Activated T-cell treated with anti-CD3 and anti-CD28 coated beads, Interleukin-2, amount 50 U/mL, for 4 hours (primary cell): Measurements from ENCODE around the gene MPEG1. TPM values are rescaled to one million over a fixed set of nuclear protein-coding genes. Genes with fewer than 3 reads are reported as not detected.

ENCODE experiments used
- ATAC-seq, 2 donors: fragments of 200-7000 bp; cut with Tn5 transposase; one replicate each; pipeline ENCODE4 v1.10.0; 2021
- DNase-seq: peaks from one replicate; pipeline ENCODE4 v3.0.0-alpha.2; 2020
- H3K27me3 Mint-ChIP-seq: one replicate; pipeline ENCODE4 v1.8.0; 2021; ENCODE audit warnings: low read depth, mixed read lengths
- H3K36me3 Mint-ChIP-seq: one replicate; pipeline ENCODE4 v1.8.0; 2022; ENCODE audit warnings: mixed read lengths; ENCODE audit not compliant: insufficient read depth
- H3K4me1 Mint-ChIP-seq: one replicate; pipeline ENCODE4 v1.8.0; 2021; ENCODE audit warnings: low read depth, mixed read lengths
- H3K4me3 Mint-ChIP-seq: one replicate; pipeline ENCODE4 v1.8.0; 2021; ENCODE audit warnings: mild to moderate bottlenecking, moderate library complexity, mixed read lengths
- H3K9me3 Mint-ChIP-seq: one replicate; pipeline ENCODE4 v1.8.0; 2021; ENCODE audit warnings: mixed read lengths
- total RNA-seq, 3 donors: library from RNA; stranded (reverse); gene quantifications; one replicate each; pipeline ENCODE4 v1.2.1, GENCODE V29; 2021

The MPEG1 gene, protein sequence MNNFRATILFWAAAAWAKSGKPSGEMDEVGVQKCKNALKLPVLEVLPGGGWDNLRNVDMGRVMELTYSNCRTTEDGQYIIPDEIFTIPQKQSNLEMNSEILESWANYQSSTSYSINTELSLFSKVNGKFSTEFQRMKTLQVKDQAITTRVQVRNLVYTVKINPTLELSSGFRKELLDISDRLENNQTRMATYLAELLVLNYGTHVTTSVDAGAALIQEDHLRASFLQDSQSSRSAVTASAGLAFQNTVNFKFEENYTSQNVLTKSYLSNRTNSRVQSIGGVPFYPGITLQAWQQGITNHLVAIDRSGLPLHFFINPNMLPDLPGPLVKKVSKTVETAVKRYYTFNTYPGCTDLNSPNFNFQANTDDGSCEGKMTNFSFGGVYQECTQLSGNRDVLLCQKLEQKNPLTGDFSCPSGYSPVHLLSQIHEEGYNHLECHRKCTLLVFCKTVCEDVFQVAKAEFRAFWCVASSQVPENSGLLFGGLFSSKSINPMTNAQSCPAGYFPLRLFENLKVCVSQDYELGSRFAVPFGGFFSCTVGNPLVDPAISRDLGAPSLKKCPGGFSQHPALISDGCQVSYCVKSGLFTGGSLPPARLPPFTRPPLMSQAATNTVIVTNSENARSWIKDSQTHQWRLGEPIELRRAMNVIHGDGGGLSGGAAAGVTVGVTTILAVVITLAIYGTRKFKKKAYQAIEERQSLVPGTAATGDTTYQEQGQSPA
- under 1 TPM; 0.18 to 0.52 (median 0.18) TPM for total RNA-seq

DNA sequence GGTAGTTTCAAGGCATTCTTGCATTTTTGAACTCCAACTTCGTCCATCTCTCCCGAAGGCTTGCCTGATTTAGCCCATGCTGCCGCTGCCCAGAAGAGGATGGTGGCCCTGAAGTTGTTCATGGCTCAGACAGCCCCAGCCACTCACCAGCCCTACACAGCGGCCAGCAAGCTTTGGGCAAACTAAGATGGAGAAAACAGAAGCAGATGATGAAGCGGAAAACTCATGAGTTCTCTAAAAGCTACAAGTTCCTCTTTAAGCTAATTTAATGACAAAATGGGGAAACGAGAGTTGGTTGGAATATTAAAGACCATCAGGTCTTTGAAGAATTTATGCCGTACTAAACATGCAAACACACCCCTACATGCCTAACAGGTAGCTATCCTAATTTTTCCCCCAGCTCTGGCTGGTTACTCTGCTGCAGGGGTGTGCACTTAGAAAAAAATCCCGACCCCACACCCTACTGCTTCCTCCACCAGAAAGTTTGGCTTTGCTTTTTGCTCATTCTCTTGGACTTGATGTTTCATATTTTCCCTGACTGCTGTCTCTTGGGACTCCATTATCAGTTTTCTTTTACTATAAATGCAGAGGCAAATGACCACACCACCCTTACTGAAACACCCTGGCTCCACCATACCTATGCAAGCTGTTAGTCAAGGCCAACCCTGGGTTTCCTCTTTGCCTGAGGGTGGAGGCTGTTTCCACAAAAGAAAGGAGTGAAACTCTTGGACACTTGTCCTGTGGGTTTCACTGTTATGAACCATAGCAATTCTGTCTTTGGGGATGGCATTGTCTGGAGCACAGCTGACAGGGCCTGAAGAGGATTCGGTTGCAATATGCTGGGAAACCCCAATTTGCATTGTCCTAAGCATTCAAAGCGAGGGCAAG, at the start of gene MPEG1:
Gene MPEG1 (minus strand): TSS at position 184 of the 888 bp plus-strand sequence. CDS start 62 bp downstream, at position 122.
- ATAC-seq (no peak), DNase-seq (no peak)
- Mint-ChIP-seq H3K4me1 (peaks cover 28% of the 10 kb centered on the region), H3K36me3 (no peaks in the 10 kb centered on the region), H3K27me3 (peaks cover 9% of the 10 kb centered on the region), H3K4me3 (peak within 1 kb of the TSS; percentile 46), H3K9me3 (no peaks in the 10 kb centered on the region)

DNA sequence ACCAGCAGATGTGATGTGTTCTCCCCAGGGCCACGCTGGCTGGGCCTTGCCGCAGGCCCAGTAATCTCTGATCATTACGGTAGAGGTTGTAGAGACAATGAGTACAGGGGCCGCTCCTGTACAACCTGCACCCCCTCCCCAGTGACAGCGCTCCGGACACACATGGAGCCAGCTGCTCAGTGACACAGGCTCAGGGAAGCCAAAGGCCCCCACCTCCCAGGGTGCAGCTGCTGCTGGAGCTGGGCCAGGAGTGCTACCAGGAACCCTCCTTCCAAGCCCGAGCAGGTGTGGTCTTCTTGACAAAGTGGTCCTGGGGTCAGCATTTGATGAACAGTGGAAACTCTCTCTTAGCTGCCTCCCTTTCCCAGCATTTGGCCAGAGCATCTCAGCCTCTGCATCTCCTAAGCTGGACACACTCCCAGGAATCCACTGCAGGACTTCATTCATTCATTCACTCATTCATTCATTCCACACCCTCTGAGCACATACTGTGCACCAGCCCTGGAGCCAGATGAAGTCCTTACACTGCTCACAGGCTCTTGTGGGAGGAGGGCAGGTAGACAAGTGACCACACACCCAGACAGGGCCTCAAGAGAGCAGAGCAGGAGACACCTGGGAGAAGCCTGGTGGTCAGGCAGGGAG, 49.6 kb upstream of the MPEG1 start:
- H3K36me3 Mint-ChIP-seq, result no peaks in the 10 kb centered on the region
- ATAC-seq (no peak), DNase-seq (no peak)
- no peak overlapping the region for H3K4me3 Mint-ChIP-seq
- H3K9me3 Mint-ChIP-seq, result no peaks in the 10 kb centered on the region
- H3K27me3 Mint-ChIP-seq, result no peaks in the 10 kb centered on the region
- H3K4me1 Mint-ChIP-seq, result peaks cover 2% of the 10 kb centered on the region

DNA sequence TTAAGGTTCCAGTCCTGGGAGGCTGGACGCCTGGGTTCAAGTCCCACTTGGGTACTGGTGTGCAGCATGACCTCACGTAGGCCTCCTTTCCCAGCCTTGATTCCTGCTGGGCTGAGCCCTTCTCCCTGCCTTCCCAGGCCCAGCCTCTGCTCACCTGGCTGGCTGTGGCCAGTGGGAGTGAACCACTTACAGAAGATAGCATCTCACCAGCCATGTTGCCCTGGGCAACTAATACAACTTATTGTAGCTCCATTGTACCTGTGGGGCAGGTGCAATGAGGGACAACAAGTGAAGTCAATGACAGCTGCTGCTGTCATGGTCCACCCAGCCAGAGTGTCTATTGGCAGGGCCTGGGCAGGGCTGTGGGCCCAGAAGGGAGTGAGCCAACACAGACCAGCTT, 48.4 kb upstream of the MPEG1 start:
- peaks cover 2% of the 10 kb centered on the region for H3K4me1 Mint-ChIP-seq
- ATAC-seq, result no peak
- no peaks in the 10 kb centered on the region for H3K36me3 Mint-ChIP-seq
- no peaks in the 10 kb centered on the region for H3K27me3 Mint-ChIP-seq
- DNase-seq, result no peak
- no peak overlapping the region for H3K4me3 Mint-ChIP-seq
- H3K9me3 Mint-ChIP-seq, result no peaks in the 10 kb centered on the region

DNA sequence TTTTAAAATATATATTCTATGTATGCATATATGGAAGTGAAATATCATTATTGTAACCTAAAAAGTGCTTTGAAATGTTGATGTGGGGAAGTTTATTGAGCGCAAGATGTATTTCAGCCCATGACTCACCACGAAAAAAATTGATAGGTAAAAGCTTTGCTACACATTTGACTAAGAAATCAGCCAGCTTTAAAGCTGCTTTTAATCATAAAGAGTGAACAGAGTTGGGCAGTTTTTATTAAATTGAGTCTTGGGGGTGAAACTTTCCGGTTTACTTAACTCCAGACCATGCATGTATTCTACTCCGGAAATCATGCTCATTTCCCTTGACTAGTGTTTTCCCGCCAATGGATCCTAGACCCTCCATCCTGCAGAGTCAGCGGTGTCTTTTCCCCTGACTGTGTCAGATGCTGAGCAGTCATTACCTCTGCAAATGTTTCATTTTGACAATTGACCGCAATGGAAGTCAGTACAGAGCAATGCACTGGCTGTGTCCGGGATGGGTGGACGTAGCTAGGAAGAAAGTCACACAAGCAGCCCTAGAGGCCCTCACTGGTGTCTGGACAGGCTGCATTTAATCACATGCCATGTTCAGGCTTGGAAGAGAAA, 47.2 kb upstream of the MPEG1 start:
- Mint-ChIP-seq H3K27me3 (no peaks in the 10 kb centered on the region), H3K9me3 (no peaks in the 10 kb centered on the region), H3K4me1 (peaks cover 2% of the 10 kb centered on the region), H3K36me3 (no peaks in the 10 kb centered on the region), H3K4me3 (no peak overlapping the region)
- DNase-seq (no peak), ATAC-seq (peak in 1 of 2 donors; percentile 25)

DNA sequence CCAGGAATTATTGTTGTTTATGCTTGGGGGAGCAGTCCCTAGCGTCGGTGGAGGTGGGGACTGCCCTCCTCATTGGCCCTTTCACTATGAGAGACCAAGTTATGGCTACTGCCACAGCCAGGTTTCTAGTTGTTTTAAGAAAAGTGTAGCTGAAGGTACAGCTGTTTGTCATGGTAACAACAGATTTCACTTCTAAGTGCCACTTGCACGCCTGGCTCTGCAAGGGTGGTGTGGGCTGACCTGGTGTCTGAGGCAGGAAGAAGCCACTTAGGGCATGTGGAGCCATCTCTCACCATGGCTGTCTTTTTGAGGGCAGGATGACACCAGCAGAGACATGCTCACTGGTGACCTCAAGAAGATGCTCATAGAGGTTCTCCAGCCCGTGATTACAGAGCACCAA, 46.3 kb upstream of the MPEG1 start:
- peaks cover 2% of the 10 kb centered on the region for H3K4me1 Mint-ChIP-seq
- H3K27me3 Mint-ChIP-seq, result no peaks in the 10 kb centered on the region
- H3K9me3 Mint-ChIP-seq, result no peaks in the 10 kb centered on the region
- ATAC-seq, result no peak
- no peak overlapping the region for H3K4me3 Mint-ChIP-seq
- no peaks in the 10 kb centered on the region for H3K36me3 Mint-ChIP-seq
- DNase-seq, result no peak

DNA sequence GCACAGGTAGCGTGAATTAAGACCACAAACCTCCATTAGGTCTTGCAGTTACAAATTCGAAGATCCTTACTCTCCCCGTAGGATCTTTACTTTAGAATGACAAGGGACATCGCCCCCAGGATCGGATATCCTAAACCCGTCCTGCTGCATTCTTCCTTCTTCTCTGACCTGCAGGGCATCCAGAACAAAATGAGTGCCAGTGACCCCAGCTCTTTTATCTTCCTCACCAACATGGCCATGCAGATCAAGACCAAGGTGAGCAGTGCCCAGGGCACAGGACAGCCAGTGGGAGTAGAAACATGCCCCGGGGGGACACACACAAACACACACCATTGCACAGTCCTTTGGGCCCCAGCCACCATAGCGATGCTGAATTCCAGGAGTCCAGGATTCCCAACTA, 42.6 kb upstream of the MPEG1 start:
- H3K4me1 Mint-ChIP-seq, result peaks cover 4% of the 10 kb centered on the region
- H3K4me3 Mint-ChIP-seq, result no peak overlapping the region
- H3K27me3 Mint-ChIP-seq, result no peaks in the 10 kb centered on the region
- no peaks in the 10 kb centered on the region for H3K36me3 Mint-ChIP-seq
- no peak for ATAC-seq
- H3K9me3 Mint-ChIP-seq, result no peaks in the 10 kb centered on the region
- DNase-seq, result no peak

DNA sequence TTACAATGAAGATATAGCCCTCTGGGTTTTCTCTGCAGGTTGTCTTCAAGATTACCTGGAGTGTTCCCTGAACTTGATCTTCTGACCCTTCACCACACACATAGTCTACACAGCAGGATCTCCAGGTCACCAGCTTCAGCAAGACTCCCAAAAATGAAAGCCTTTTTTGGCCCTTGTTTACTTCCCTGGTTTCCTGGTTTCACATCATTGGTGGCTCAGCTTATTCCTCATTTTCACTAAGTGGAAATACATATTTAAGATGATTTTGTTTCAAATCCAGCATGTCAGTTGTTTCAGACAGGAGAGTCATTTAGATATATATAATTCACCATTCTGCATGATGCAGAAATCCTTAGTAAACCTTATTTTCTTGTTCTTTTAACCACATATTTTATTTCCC, 41.6 kb upstream of the MPEG1 start:
- no peaks in the 10 kb centered on the region for H3K9me3 Mint-ChIP-seq
- ATAC-seq (no peak), DNase-seq (no peak)
- peaks cover 4% of the 10 kb centered on the region for H3K4me1 Mint-ChIP-seq
- H3K27me3 Mint-ChIP-seq, result no peaks in the 10 kb centered on the region
- H3K4me3 Mint-ChIP-seq, result no peak overlapping the region
- H3K36me3 Mint-ChIP-seq, result no peaks in the 10 kb centered on the region

DNA sequence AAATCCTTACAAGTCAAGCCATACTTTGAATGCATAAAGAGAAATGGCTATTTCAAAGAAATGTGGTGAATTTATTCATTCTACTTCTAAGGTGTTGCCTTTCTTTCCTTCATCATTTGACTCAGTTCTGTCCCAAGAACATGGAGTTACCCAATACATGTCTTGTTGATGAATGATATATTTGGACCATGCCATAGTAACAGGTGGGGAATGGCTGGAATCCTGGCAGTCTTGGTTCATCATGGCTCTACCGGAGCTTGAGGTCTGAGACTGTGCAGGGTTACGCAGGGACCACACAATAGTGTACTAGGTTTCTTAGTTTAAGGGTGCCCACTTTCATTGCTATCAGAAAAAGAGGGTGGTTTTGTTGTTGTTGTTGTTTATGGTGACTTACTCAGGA, 40.3 kb upstream of the MPEG1 start:
- ATAC-seq, result no peak
- H3K9me3 Mint-ChIP-seq, result no peaks in the 10 kb centered on the region
- no peak overlapping the region for H3K4me3 Mint-ChIP-seq
- H3K36me3 Mint-ChIP-seq, result no peaks in the 10 kb centered on the region
- DNase-seq, result no peak
- no peaks in the 10 kb centered on the region for H3K27me3 Mint-ChIP-seq
- H3K4me1 Mint-ChIP-seq, result peaks cover 10% of the 10 kb centered on the region

DNA sequence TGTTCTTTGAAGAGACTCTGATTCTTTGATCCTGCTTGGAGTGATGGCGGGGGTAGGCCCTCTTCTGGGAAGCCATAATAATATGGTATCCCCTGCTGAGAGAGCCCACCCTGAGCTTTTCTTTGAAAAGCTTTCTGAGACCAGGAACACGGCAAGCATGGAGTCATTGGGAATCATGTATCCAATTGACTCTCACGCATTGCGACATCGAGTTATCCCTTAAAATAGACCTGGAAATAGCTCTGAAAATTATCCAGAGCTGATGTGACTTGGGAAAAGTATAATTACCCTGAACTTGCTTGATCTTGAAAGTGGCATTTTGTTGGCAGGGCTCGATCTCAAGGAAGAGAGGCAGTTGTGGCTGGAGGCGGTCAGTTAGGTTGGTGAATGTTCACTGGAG, 36.8 kb upstream of the MPEG1 start:
- Mint-ChIP-seq H3K4me1 (peaks cover 24% of the 10 kb centered on the region), H3K4me3 (no peak overlapping the region), H3K27me3 (no peaks in the 10 kb centered on the region), H3K36me3 (no peaks in the 10 kb centered on the region), H3K9me3 (no peaks in the 10 kb centered on the region)
- DNase-seq (no peak), ATAC-seq (no peak)

DNA sequence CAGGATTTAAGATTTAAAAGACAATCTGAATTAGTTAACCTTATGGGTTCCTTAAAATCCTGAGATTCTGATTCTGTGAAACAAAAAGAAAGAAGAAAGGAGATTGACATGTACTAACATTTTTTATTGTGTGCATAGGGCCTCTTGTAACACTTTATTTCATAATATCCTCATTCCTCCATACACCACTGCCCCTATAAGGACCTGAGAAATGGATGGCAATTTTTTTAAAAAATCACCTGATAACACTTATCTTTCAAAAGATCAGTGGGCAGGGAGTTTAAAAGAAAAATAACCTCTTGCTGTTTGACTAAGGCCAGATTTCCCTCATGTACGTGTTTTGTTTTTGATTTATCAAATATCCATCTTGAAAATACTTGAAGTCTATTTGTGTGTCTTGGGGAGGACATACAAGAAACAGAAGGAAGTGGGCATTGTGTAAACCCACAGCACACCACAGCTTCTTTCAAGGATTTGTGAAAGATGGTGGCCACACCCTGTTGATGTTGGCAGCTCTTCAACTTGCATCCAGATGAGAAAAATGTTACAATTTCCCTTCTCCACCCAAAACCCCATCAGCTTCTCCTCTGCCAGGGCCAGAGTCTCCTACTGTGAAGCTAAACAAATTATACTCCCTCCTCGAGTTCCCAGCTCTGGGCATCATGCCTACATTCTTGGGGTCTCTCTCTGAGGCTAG, 35.0 kb upstream of the MPEG1 start:
- Mint-ChIP-seq H3K27me3 (no peaks in the 10 kb centered on the region), H3K36me3 (no peaks in the 10 kb centered on the region), H3K4me1 (peaks cover 24% of the 10 kb centered on the region), H3K4me3 (no peak overlapping the region), H3K9me3 (no peaks in the 10 kb centered on the region)
- no peak for DNase-seq
- ATAC-seq, result no peak

DNA sequence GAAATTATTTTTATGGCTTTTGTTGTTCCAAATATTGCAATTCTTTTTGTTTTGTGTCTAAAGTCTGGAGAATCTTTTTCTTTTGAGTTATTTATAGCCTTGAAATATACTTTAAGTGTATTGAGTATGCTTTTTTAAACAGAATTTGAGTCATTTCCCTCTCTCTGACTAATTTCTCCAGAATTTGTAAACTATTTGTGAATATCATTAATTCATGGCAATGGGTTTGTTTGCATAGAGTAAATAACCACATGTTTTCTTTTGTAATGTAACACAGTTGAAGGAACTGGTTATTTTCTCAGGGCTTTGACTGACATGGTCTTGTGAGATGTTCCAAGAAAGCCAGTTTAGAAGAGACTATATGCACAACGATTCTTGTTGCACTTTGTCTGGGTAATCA, 30.9 kb upstream of the MPEG1 start:
- H3K4me1 Mint-ChIP-seq, result peaks cover 19% of the 10 kb centered on the region
- H3K4me3 Mint-ChIP-seq, result no peak overlapping the region
- no peaks in the 10 kb centered on the region for H3K27me3 Mint-ChIP-seq
- H3K36me3 Mint-ChIP-seq, result no peaks in the 10 kb centered on the region
- no peak for DNase-seq
- H3K9me3 Mint-ChIP-seq, result peaks cover 10% of the 10 kb centered on the region
- ATAC-seq, result no peak

DNA sequence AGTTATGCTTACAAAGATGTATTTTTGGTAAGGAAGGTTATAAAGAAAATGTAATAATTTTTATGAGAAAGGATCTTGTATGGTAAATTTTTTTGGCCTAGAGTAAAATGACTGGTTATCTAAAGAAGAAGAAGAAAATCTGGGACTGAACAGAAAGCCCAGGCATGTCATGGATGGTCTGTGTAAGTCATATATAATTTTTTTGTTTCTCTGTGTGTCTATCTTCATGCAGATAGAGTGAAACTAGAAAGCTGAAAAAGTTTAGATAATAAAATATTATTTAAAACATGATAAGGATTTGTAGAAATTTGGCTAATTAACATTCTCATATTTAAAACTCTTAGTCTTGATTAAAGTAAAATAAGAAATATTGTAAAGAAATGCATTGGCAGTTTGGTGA, 27.6 kb upstream of the MPEG1 start:
- Mint-ChIP-seq H3K36me3 (no peaks in the 10 kb centered on the region), H3K4me1 (no peaks in the 10 kb centered on the region), H3K4me3 (no peak overlapping the region), H3K9me3 (peaks cover 23% of the 10 kb centered on the region), H3K27me3 (no peaks in the 10 kb centered on the region)
- ATAC-seq (no peak), DNase-seq (no peak)

DNA sequence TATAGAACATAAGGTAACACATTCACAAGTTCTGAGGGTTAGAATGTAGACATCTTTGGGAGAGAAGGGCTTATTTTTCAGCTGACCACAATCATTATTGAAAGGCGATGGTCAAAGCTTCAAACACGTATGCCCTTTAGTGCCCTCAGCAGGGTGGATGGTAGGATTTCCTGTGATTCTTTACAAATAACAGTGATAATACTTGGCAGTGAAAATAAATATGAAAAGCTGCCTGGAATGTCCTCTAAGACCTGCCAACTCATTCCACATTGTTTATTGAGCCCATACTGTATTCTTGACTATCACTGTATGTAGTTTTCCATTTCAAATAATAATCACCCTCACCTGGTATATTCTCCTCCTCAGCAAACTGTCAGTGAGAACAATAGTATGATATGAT, 13.7 kb upstream of the MPEG1 start:
- Mint-ChIP-seq H3K36me3 (no peaks in the 10 kb centered on the region), H3K4me3 (no peak overlapping the region), H3K4me1 (peaks cover 9% of the 10 kb centered on the region), H3K9me3 (no peaks in the 10 kb centered on the region), H3K27me3 (peaks cover 4% of the 10 kb centered on the region)
- DNase-seq (no peak), ATAC-seq (no peak)
